Smooth muscle cell (in vitro differentiated cells): ENCODE results near the gene REC8. TPM values are rescaled to one million over a fixed set of nuclear protein-coding genes. Genes with fewer than 3 reads are reported as not detected.
"Not testable (repeated sequence)": the region's sequence is repeated elsewhere in the genome, so short reads cannot be mapped to it uniquely, and the experiment has no call there.

Experiments
- DNase-seq: peaks from one replicate; lab custom pipeline; 2025; ENCODE audit not compliant: unreplicated experiment; lab: John Stamatoyannopoulos, UW
- H2AFZ ChIP-seq: fragments of 200-600 bp; sonication (generic); 2 replicates; pipeline ENCODE4 v1.6.0; 2016; ENCODE audit warnings: antibody characterized with exemption, low read depth, mild to moderate bottlenecking
- H3F3A ChIP-seq: fragments of 200-600 bp; sonication (generic); 2 replicates; pipeline ENCODE4 v1.6.0; 2017; ENCODE audit warnings: antibody characterized with exemption, low read depth
- H3K27ac ChIP-seq: fragments of 200-600 bp; sonication (generic); 2 replicates; pipeline ENCODE4 v1.5.1; 2016; ENCODE audit warnings: low read depth, mild to moderate bottlenecking
- H3K27me3 ChIP-seq: fragments of 200-600 bp; sonication (generic); 2 replicates; pipeline ENCODE4 v1.6.1; 2016; ENCODE audit warnings: low read depth, mild to moderate bottlenecking
- H3K36me3 ChIP-seq: fragments of 200-600 bp; sonication (generic); 2 replicates; pipeline ENCODE4 v1.5.1; 2016; ENCODE audit warnings: low read depth
- H3K4me1 ChIP-seq: fragments of 200-600 bp; sonication (generic); 2 replicates; pipeline ENCODE4 v1.5.1; 2016; ENCODE audit warnings: low read depth
- H3K4me2 ChIP-seq: fragments of 200-600 bp; sonication (generic); 2 replicates; pipeline ENCODE4 v1.6.0; 2016; ENCODE audit warnings: mild to moderate bottlenecking
- H3K4me3 ChIP-seq: fragments of 200-600 bp; sonication (generic); 2 replicates; pipeline ENCODE4 v1.5.1; 2016; ENCODE audit warnings: mild to moderate bottlenecking
- H3K79me2 ChIP-seq: fragments of 200-600 bp; sonication (generic); 2 replicates; pipeline ENCODE4 v1.6.0; 2016; ENCODE audit warnings: low read depth, mild to moderate bottlenecking
- H3K9ac ChIP-seq: fragments of 200-600 bp; sonication (generic); 2 replicates; pipeline ENCODE4 v1.6.0; 2016; ENCODE audit warnings: low read depth
- H3K9me3 ChIP-seq: fragments of 200-600 bp; sonication (generic); replicated peaks from 2 replicates; pipeline ENCODE4 v1.5.1; 2016; ENCODE audit warnings: low read depth
- H4K20me1 ChIP-seq: fragments of 200-600 bp; sonication (generic); 2 replicates; pipeline ENCODE4 v1.6.0; 2016; ENCODE audit warnings: low read depth
- CTCF ChIP-seq: fragments of 200-600 bp; sonication (generic); IDR thresholded peaks from 2 replicates; pipeline ENCODE4 v1.5.1; 2017; ENCODE audit warnings: borderline replicate concordance, mild to moderate bottlenecking, antibody characterized with exemption; ENCODE audit not compliant: insufficient read depth, poor library complexity, severe bottlenecking
- WGBS: methylation state at CpG from one replicate; pipeline ENCODE4 v1.1.7; 2016; ENCODE audit warnings: low lambda C conversion rate; 5-methylcytosine and 5-hydroxymethylcytosine counted together
- polyA plus RNA-seq: library from polyadenylated mRNA; unstranded; fragments of >200 nt; fragmentation: Nextera tagmentation; extraction: Ambion mirVana; gene quantifications from 2 replicates; pipeline ENCODE4 v1.2.1, GENCODE V29; 2016
- total RNA-seq: library from RNA; depleted of rRNA; stranded (reverse); fragments of >200 nt; gene quantifications from 2 replicates; pipeline ENCODE4 v1.2.3, GENCODE V29; 2014

Gene REC8
- total and polyA plus RNA-seq, 2 experiments from 2014 or later = 9.3 to 16.8 TPM

DNA sequence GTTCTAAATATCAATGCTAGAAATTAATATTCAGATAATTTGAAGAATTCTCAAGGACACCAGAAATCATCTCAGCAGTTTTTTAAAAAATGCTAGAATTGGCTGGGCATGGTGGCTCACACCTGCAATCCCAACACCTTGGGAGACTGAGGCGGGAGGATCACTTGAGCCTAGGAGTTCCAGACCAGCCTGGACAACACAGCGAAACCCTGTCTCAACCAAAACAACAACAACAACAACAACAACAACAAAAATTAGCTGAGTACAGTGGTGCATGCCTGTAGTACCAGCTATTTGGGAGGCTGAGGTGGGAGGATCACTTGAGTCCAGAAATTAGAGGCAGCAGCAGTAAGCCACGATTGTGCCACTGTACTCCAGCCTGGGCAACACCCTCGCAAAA is 47.2 kb downstream of the REC8 start:
- WGBS = 98% methylated on average over 4 of the region's 4 CpGs
- no peak for TF ChIP-seq CTCF

DNA sequence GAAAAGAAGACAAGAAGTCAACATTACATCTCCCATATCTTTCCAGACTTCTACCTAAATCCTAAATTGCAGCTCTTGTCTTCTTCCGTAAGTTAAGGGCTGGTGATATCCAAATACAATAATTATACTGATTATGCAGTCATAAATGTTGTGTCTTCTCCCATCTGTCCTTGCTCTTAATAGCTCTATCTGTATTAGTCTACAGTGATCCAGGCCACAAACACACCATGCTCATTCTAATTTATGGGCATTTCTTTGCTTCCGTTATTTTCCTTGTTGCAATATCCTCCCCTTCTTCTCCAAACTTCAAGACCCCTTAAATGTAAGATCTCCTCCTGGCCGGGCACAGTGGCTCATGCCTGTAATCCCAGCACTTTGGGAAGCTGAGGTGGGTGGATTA is 47.6 kb downstream of the REC8 start:
- 67% methylated on average over 3 of the region's 3 CpGs for WGBS
- H3K79me2 ChIP-seq = peaks cover 51% of the 10 kb centered on the region

More for the DNA sequence above, 47.2 kb downstream of the REC8 start:
- no peak overlapping the region for H3K9ac ChIP-seq
- no peak overlapping the region for H3K4me3 ChIP-seq
- H3K9me3 ChIP-seq = no peaks in the 10 kb centered on the region
- no peak for DNase-seq
- no peaks in the 10 kb centered on the region for H3K27me3 ChIP-seq
- peaks cover 4% of the 10 kb centered on the region for H3F3A ChIP-seq
- peaks cover 47% of the 10 kb centered on the region for H3K79me2 ChIP-seq
- no peak overlapping the region for H2AFZ ChIP-seq
- no peak overlapping the region for H3K4me2 ChIP-seq
- H4K20me1 ChIP-seq = peaks cover 23% of the 10 kb centered on the region
- H3K4me1 ChIP-seq = peaks cover 3% of the 10 kb centered on the region
- H3K27ac ChIP-seq = no peak overlapping the region
- H3K36me3 ChIP-seq = no peaks in the 10 kb centered on the region

GRCh38 chr14:24222987-24223386 is 51.1 kb downstream of the REC8 start:
- not testable (repeated sequence) for H3K4me1 ChIP-seq, H3K9me3 ChIP-seq, H3K4me2 ChIP-seq, H3K4me3 ChIP-seq, H2AFZ ChIP-seq, H3K27me3 ChIP-seq, H3K36me3 ChIP-seq, H3K27ac ChIP-seq, H3K9ac ChIP-seq, DNase-seq, H3F3A ChIP-seq
- WGBS = 97% methylated on average over 4 of the region's 4 CpGs
- Histone ChIP-seq H3K79me2 (peaks cover 86% of the 10 kb centered on the region), H4K20me1 (peaks cover 50% of the 10 kb centered on the region)

More for the DNA sequence above, 47.6 kb downstream of the REC8 start:
- H3K4me3 ChIP-seq = no peak overlapping the region
- no peak overlapping the region for H3K9ac ChIP-seq
- peaks cover 23% of the 10 kb centered on the region for H4K20me1 ChIP-seq
- no peak for TF ChIP-seq CTCF
- no peaks in the 10 kb centered on the region for H3K27me3 ChIP-seq
- no peak for DNase-seq
- no peak overlapping the region for H2AFZ ChIP-seq
- peaks cover 4% of the 10 kb centered on the region for H3F3A ChIP-seq
- H3K27ac ChIP-seq = no peak overlapping the region
- no peak overlapping the region for H3K4me2 ChIP-seq
- no peaks in the 10 kb centered on the region for H3K36me3 ChIP-seq
- no peaks in the 10 kb centered on the region for H3K9me3 ChIP-seq
- H3K4me1 ChIP-seq = peaks cover 3% of the 10 kb centered on the region

GRCh38 chr14:24224618-24225071 is 52.8 kb downstream of the REC8 start:
- Histone ChIP-seq H3F3A (no peaks in the 10 kb centered on the region), H3K4me3 (no peak overlapping the region), H3K27me3 (no peaks in the 10 kb centered on the region), H3K4me2 (no peak overlapping the region), H2AFZ (no peak overlapping the region), H4K20me1 (peaks cover 58% of the 10 kb centered on the region), H3K4me1 (no peaks in the 10 kb centered on the region), H3K79me2 (peaks cover 99% of the 10 kb centered on the region), H3K36me3 (no peaks in the 10 kb centered on the region), H3K27ac (no peak overlapping the region), H3K9me3 (no peaks in the 10 kb centered on the region), H3K9ac (no peak overlapping the region)
- no peak for TF ChIP-seq CTCF
- no peak for DNase-seq
- WGBS = 95% methylated on average over 7 of the region's 7 CpGs
